Stimulated activated CD4-positive, alpha-beta T cell treated with anti-CD3 and anti-CD28 coated beads, Interleukin-1b, Interleukin-23, amount 100 ng/mL, for 24 hours (primary cell): ENCODE results near the gene NR4A3.
"Not testable (repeated sequence)": the region's sequence is repeated elsewhere in the genome, so short reads cannot be mapped to it uniquely, and the experiment has no call there.

Source experiments
- DNase-seq, 4 experiments: peaks; one replicate each; pipeline ENCODE4 v3.0.0-alpha.2; 2020; ENCODE audit warnings: low read depth in 4 of 4, low spot score in 1 of 4

NR4A3 gene

GRCh38 chr9:99832558-99832864, 10.8 kb downstream of the NR4A3 start:
- no peak for DNase-seq

DNA sequence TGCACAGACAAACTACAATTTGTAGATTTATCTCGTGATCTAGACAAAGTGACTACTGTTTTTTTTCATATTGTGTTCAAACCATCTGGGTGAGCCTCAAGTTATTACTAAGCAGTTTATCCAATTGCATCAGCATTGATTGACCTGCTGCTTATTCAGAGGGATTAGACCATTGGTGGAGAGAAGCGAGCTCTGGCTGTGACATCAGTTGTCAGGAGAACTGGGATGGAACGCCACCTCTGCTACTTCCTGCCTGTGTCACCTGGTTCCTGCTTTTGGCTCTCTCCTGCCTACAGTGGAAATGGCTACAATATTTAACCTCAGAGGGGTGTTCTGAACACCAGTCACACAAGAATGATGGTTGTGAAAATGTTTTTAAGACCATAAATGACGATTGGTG, 12.1 kb downstream of the NR4A3 start:
- no peak for DNase-seq

- DNase-seq: no peak
These were observed 12.8 kb downstream of the NR4A3 start for GRCh38 chr9:99834474-99834873.

GRCh38 chr9:99835142-99835541, 13.5 kb downstream of the NR4A3 start:
- DNase-seq: no peak

GRCh38 chr9:99835581-99835980, 13.9 kb downstream of the NR4A3 start:
- no peak for DNase-seq

- DNase-seq: no peak
These were observed 18.4 kb downstream of the NR4A3 start for GRCh38 chr9:99840072-99840471.

- DNase-seq: no peak
These were observed 23.4 kb downstream of the NR4A3 start for GRCh38 chr9:99845063-99845462.

DNA sequence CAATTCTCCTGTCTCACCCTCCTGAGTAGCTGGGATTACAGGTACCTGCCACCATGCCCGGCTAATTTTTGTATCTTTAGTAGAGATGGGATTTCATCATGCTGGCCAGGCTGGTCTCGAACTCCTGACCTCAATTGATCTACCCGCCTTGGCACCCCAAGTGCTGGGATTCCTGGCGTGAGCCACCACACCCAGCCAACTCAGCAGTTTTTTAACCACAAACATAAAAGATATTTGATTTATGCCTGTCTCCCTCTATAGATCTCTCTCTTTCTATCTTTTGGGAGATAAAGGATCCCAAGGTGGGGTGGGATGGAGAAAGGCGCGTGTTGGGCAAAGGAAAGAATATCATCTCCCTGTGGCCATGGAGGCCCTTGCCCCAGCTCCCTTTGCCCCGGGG, 26.8 kb downstream of the NR4A3 start:
- no peak for DNase-seq

DNA sequence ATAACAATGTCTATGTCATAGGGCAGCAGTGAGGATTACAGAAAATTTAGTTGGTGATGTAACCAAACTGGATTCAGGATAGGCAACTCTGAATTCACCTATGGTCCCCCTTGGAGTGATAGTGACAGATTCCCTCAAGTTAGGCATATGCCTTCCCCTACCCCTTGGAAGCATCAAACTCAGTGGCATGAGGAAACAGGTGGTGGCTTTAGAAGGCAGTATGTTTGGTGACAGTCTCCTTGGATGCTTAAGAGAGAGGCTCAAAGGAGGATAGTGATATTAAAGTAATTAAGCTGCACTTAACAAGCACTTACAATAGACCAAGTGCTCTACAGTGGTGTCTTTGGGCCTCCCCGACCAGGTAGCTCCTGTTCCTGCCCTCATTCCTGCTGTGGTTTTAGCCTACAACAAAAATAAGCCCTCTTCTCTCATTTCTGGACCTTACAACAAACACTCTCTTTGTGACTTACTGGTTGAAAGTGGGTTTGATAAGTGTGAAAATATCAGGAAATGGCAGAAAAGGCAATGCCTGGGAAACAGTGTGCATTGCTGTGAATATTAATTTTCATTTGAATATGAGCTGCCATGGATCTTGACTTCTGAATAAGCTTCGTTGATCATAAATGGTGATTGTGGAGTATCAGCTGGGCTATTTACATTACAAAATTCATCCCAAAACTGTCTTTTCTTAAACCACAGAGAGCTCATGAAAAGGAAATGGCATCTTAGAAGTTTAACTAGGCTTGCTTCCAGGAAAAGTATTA, 29.2 kb downstream of the NR4A3 start:
- no peak for DNase-seq

DNA sequence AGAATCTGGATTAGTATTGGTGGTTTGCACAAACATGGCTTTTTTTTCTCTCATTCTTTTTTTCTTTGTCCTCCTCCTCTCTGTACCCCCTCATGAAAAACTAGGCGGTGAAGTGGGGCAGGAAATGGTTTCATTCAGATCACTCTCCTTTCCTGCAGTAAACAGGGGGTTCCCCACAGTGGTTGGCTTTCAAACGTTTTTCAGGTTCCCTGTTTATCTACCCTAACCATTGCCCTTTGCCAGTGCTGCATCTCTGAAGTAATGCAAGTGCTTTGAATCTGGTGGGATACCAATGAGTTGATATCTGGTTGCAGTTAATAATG, 29.8 kb downstream of the NR4A3 start:
- DNase-seq: no peak

DNA sequence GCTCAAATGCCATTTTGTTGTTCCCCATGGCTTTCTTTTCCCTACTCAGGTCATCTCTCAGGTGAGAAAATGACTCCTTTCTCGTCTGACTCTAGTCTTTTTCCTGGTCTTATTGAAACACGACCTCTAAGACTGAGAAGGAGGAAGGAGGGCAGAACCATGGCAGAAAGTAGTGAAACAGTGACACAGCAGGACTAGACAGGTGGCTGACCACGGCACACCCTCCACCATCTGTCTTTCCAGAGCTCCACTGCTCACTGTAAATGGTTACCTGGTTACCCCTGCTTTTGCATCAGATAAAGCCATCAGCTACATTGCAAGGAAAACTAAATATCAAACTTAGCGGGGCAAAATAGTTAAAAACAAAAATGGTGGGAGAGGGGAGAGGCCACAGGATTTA, 30.9 kb downstream of the NR4A3 start:
- DNase-seq: no peak

DNA sequence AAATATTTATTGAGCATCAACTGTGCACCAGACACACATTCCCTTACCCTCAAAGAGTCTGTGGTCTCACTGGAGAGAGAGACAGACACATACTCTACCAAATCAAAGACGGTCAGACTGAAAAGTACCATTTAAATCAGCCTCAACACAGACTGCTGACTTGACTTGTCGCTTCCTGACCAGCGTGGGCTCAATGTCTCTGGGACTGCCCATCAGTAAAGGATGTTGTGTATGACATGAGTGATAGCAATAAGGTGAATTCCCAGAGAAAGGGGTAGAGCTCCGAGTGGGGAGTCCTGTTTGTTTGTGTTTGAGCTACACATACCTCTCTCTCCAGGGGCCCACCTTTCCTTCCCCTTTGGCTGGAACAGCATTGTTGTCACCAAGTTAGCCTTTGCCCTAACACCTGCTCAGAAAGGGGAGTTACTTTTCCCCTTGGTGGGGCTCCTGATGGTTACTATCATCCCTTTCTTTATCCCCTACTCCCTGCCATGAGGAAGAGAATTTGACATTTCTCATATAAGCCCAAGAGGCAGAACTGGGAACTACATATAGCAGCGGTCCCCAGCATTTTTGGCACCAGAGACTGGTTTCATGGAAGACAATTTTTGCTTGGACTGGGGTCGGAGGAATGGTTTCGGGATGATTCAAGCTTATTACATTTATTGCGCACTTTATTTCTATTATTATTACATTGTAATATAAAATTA, 33.9 kb downstream of the NR4A3 start:
- DNase-seq: no peak

DNA sequence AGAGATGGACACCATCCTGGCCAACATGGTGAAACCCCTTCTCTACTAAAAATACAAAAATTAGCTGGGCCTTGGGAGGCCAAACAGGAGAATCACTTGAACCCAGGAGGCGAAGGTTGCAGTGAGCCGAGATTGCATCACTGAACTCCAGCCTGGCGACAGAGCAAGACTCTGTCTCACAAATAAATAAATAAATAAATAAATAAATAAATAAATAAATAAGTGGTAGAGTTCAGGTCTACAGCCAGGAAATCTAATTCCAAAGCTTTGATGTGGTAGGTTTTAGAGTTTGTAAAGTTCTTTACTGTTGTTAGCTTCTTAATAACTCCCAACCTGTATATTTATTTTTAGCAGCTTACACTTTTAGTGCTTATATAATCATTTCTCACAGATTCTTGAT, 35.9 kb downstream of the NR4A3 start:
- DNase-seq: not testable (repeated sequence)

GRCh38 chr9:99858087-99858486, 36.4 kb downstream of the NR4A3 start:
- no peak for DNase-seq

DNA sequence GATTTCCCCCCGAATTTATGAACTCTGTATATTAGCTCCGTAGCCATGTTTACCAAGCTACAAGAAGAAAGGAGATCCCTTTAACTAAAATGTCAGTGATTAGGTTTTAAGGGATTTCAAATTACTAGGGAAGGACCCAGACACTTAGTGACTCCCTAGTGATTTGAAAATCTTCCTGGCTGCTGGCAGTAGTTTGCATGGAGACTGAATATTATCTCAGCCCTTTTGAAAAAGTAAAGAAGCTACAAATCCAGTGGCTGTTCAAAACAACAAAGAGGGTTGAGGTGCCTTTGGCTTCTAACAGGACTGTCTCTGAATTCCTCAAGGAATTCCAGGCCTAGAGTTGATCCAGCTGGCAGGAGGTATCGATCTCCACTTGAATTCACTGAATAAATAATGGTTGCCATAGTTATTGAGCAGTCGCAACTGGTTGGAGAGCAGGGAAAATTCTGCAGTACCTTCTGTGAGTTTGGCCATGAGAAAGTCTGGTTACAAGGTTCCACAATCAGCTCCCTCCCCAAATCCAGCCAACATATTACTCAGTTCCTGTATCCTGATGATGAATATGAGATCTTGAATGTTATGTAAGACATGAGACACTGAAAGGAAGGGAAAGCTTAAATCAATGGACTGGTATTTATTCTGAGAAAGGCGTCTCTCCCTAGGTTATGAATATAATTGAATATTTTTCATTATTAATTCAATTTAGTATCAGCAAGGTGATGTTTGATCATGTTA, 37.7 kb downstream of the NR4A3 start:
- DNase-seq: no peak

GRCh38 chr9:99860266-99860665, 38.6 kb downstream of the NR4A3 start:
- DNase-seq: no peak

DNA sequence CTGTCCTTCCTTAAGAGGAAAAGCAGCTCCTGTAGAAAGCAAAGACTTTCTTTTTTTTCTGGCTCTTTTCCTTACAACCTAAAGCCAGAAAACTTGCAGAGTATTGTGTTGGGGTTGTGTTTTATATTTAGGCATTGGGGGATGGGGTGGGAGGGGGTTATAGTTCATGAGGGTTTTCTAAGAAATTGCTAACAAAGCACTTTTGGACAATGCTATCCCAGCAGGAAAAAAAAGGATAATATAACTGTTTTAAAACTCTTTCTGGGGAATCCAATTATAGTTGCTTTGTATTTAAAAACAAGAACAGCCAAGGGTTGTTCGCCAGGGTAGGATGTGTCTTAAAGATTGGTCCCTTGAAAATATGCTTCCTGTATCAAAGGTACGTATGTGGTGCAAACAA, 42.3 kb downstream of the NR4A3 start:
- DNase-seq: no peak

DNA sequence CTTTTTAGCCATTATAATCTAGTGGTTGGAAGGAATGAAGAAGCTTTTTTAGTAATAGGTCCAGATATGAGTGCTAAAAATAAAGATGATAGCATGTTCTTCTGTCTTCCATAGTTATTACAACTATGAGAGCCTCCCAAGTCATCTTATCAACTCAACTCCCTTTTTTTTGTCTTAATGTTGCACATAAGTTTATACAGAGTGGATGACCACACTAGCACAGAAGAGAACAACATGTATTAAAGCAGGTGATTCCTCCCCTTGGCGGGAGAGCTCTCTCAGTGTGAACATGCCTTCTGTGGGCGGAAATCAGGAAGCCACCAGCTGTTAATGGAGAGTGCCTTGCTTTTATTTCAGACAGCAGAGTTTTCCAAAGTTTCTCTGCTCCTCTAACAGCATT, 44.7 kb downstream of the NR4A3 start:
- no peak for DNase-seq

DNA sequence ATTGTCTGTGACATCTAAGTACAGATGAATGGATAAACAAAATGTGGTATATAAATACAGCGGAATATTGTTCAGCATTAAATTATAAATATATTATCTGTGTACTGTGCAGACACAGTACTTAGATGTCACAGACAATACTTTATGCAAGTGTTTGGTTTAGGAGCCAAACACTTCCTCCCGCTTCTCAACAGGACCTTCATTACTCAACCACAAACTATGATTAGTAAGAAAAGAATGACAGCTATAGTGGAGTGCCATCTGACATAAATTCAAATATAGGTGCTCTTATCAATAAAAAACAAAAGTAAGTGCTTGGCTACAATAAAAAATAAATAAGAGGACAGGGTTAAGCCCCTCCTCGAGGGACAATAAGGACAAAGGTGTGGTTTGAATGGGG, 45.9 kb downstream of the NR4A3 start:
- no peak for DNase-seq

DNA sequence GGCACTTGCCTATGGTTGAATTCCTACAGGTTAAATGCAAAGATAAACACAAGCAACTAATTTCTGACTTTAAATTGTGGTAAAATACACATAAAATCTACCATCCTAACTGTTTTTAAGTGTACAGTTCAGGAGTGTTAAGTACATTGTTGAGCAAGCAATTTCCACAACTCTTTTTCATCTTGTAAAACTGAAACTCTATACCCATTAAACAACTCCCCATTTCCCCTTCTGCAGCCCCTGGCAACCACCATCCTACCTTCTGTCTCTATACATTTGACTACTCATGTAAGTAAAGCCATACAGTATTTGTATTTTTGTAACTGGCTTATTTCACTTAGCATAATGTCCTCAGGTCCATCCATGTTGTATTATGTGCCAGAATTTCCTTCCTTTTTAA, 46.3 kb downstream of the NR4A3 start:
- no peak for DNase-seq

DNA sequence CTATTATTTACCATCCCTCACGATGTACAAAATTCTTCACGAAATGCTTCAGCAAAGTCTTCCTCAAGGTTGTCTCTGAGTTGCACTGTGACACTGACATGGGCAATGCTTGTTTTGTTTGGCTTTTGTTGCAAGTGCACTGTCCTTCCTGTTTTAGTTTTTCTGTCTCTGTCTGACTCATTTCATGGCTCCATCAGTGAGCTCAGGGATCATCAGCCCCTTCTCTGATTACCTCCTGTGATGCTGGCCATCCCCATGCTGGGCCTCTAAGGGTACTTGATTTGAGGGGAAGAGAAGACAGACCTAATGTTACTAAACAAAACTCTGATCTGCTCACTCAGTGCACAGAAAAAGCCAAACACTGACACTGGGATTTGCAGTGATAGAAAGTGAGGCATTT, 47.2 kb downstream of the NR4A3 start:
- no peak for DNase-seq

DNA sequence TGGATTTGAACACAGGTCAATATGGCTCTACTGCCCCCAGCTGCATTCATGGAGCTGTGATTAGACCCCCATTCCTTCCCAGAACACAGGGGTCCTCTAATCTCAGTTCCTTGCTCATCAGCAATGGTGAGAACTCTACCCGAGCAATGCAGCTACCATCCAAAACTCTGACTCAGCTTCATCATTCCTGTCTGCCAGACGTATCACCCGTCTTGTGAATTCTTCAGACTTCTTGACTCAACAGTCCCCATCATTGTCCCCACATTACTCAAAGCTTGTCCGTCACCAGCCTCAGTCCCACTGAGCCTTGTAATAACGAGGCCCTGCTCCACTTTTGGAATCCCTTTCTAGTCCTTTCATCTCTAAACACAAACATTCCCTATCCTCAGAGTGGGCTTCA, 48.4 kb downstream of the NR4A3 start:
- DNase-seq: no peak

DNA sequence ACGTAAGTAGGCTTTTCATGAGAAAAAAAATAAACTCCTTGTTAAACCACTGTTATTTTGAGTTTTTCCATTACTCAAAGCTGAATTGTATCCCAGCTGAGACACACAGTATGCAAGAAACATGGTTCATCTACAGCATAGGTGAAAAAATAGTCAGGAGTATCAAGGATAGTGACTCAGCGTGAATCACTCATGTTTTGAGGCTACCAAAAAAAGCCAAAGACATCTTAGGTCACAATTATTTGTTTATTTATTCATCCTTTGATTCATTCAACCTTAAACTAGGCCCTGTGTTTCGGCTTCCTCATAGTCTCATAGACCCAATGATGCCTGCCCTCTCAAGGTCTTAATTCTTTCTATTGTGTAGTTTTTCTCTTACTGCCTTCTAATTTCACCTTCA, 51.8 kb downstream of the NR4A3 start:
- DNase-seq: no peak
